HEK293T (cell line): ENCODE data around the gene SLC22A5.

Source experiments
- ELF4 ChIP-seq: fragments of 450-650 bp; IDR thresholded peaks from 2 replicates; pipeline ENCODE4 v1.6.1; 2017; ENCODE audit warnings: antibody characterized with exemption
- FOXM1 ChIP-seq: fragments of 450-650 bp; IDR thresholded peaks from 2 replicates; pipeline ENCODE4 v1.6.1; 2017; ENCODE audit warnings: mild to moderate bottlenecking, borderline replicate concordance
- HDGF ChIP-seq: fragments of 450-650 bp; IDR thresholded peaks from 2 replicates; pipeline ENCODE4 v1.6.1; 2017; ENCODE audit warnings: antibody characterized with exemption, borderline replicate concordance

DNA sequence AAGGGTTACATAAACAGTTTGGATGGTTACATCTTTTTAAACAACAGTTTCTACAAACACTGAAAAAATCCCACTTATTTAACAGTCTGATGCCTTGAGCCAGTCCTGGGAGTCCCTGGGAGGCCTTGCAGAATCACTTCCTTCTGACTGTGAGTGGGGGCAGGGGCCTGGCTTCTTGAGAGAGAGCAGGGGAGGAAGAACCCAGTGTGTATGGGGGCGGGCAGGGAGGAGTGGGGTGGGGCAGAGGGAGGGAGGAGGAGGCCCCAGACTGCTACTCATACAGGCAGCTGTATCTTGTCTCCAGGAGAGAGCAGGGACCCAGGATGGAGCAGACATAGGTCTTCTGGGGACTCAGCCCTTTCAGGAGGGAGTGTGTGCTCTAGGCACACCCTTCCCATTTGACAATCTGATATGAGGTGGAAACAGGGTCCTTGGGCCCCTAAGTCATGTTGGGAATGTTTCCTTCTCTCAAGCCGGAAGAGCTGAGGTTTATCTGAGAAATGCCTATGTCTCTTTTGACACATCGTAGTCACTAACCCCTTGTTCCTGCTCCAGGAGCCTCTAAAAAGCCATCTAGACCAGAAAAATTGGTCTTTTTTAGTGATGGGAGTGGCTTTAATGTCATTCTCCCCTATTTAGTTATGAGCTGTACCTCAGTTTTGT lies 68.2 kb downstream of the SLC22A5 start:
- TF ChIP-seq FOXM1 (no peak), HDGF (no peak), ELF4 (no peak)
